K562 (cell line): ENCODE data around the gene PCNX4. TPM values are rescaled to one million over a fixed set of nuclear protein-coding genes. Genes with fewer than 3 reads are reported as not detected.

Experiments
- CREBBP ChIP-seq: IDR thresholded peaks from one replicate; pipeline ENCODE4 v1.6.1; 2012; ENCODE audit warnings: low read depth, mild to moderate bottlenecking, control low read depth, inconsistent platforms, low read length
- E2F1 ChIP-seq: sonication (generic); formaldehyde crosslinking; IDR thresholded peaks from 2 replicates; pipeline ENCODE4 v1.8.1; 2023; ENCODE audit warnings: mild to moderate bottlenecking, missing genetic modification reagents, moderate library complexity
- E2F8 ChIP-seq: fragments of 450-650 bp; IDR thresholded peaks from 2 replicates; pipeline ENCODE4 v1.7.1; 2018; ENCODE audit warnings: mild to moderate bottlenecking, low read depth; ENCODE audit not compliant: partially characterized antibody
- FIP1L1 ChIP-seq: fragments of 200-400 bp; formaldehyde crosslinking; IDR thresholded peaks from 2 replicates; pipeline ENCODE4 v1.6.1; 2018; ENCODE audit warnings: mild to moderate bottlenecking, low read depth, low read length; ENCODE audit not compliant: poor library complexity, severe bottlenecking
- GMEB1 ChIP-seq: fragments of 250-450 bp; sonication (Bioruptor Pico); IDR thresholded peaks from 2 replicates; pipeline ENCODE4 v1.4.0; 2020; ENCODE audit warnings: mild to moderate bottlenecking
- HMG20B ChIP-seq: fragments of 250-450 bp; sonication (Bioruptor Pico); IDR thresholded peaks from 2 replicates; pipeline ENCODE4 v1.5.0; 2021; ENCODE audit warnings: mild to moderate bottlenecking
- LEF1 ChIP-seq: fragments of 450-650 bp; IDR thresholded peaks from 2 replicates; pipeline ENCODE4 v1.6.1; 2016; ENCODE audit warnings: mild to moderate bottlenecking
- MAFF ChIP-seq: IDR thresholded peaks from 2 replicates; pipeline ENCODE4 v1.6.1; 2012; ENCODE audit warnings: low read length, improper control_type of control experiment
- MAFG ChIP-seq: fragments of 450-650 bp; conservative IDR thresholded peaks from 2 replicates; pipeline ENCODE4 v1.6.1; 2016; ENCODE audit warnings: missing genetic modification characterization, missing compliant biosample characterization
- NR2C1 ChIP-seq, 2 experiments: fragments of 450-650 bp; IDR thresholded peaks; 2 replicates each; pipeline ENCODE4 v1.6.1; 2017; ENCODE audit warnings: mild to moderate bottlenecking in 2 of 2, antibody characterized with exemption in 1 of 2, inconsistent platforms in 1 of 2, missing compliant biosample characterization in 1 of 2, missing genetic modification characterization in 1 of 2
- PRPF4 ChIP-seq: fragments of 200-400 bp; formaldehyde crosslinking; IDR thresholded peaks from one replicate; pipeline ENCODE4 v1.6.1; 2017; ENCODE audit warnings: low read length, low read depth, mild to moderate bottlenecking; ENCODE audit not compliant: insufficient read depth, poor library complexity, severe bottlenecking
- SP1 ChIP-seq: sonication (generic); formaldehyde crosslinking; IDR thresholded peaks from 2 replicates; pipeline ENCODE4 v1.8.1; 2022; ENCODE audit warnings: mild to moderate bottlenecking, missing genetic modification reagents
- ZBTB34 ChIP-seq: fragments of 250-450 bp; sonication (Bioruptor Pico); IDR thresholded peaks from 2 replicates; pipeline ENCODE4 v1.8.0; 2021; ENCODE audit warnings: mild to moderate bottlenecking, moderate library complexity
- ZBTB8A ChIP-seq: fragments of 450-650 bp; IDR thresholded peaks from 2 replicates; pipeline ENCODE4 v1.6.1; 2018; ENCODE audit warnings: mild to moderate bottlenecking, moderate library complexity; ENCODE audit not compliant: partially characterized antibody
- ZFP30 ChIP-seq: fragments of 250-450 bp; sonication (Bioruptor Pico); IDR thresholded peaks from 2 replicates; pipeline ENCODE4 v1.8.0; 2022; ENCODE audit warnings: moderate library complexity, mild to moderate bottlenecking, inconsistent platforms, borderline replicate concordance
- ZNF174 ChIP-seq: fragments of 250-450 bp; sonication (Bioruptor Pico); IDR thresholded peaks from 2 replicates; pipeline ENCODE4 v1.4.0; 2020; ENCODE audit warnings: mild to moderate bottlenecking
- ZNF316 ChIP-seq: fragments of 450-650 bp; IDR thresholded peaks from 2 replicates; pipeline ENCODE4 v1.6.1; 2016
- ZNF584 ChIP-seq: fragments of 200-800 bp; sonication (Bioruptor generic); IDR thresholded peaks from 2 replicates; pipeline ENCODE4 v1.6.1; 2016; ENCODE audit warnings: low read depth, mild to moderate bottlenecking, missing genetic modification characterization, missing compliant biosample characterization
- ZNF764 ChIP-seq: fragments of 250-450 bp; sonication (Bioruptor Pico); IDR thresholded peaks from 2 replicates; pipeline ENCODE4 v1.4.0; 2020; ENCODE audit warnings: low read depth, mild to moderate bottlenecking, moderate library complexity
- polyA plus RNA-seq, 8 experiments: library from polyadenylated mRNA; depleted of rRNA in 4 of 8; stranded (reverse) in 5 of 8; unstranded in 3 of 8; fragments of >200 nt; fragmentation: Nextera tagmentation in 2 of 8; fragmentation: Illumina TruSeq in 1 of 8; extraction: Ambion mirVana in 2 of 8; extraction: Trizol in 1 of 8; gene quantifications; 2 replicates each; pipeline versions ENCODE4 v1.2.1 to v1.2.3, GENCODE V29; 2011 to 2014; ENCODE audit warnings: inconsistent platforms in 1 of 8, missing spikeins in 1 of 8
- total RNA-seq, 7 experiments: library from RNA; depleted of rRNA in 6 of 7; stranded (reverse); fragments of >200 nt in 6 of 7; fragmentation: Illumina TruSeq in 2 of 7; extraction: Trizol in 2 of 7; gene quantifications; 2 replicates each; pipeline versions ENCODE4 v1.2.1 to v1.2.3, GENCODE V29; 2011 to 2021; ENCODE audit warnings: low replicate concordance in 1 of 7

The PCNX4 gene
- total and polyA plus RNA-seq, 9 of the 15 experiments (the other 6 are each of a cell fraction or from before 2014, with no cell fraction given): 10.0 to 41.2 (median 22.4) TPM

- TF ChIP-seq E2F8 (no peak), ZNF316 (peak; percentile 93), CREBBP (no peak), NR2C1 (IDR thresholded peaks at IDR 0.05) (no peak), NR2C1 (tag; IDR thresholded peaks at IDR 0.05) (no peak), ZNF174 (CRISPR knock-in tag) (no peak), FIP1L1 (no peak), MAFG (tag) (peak; percentile 65), PRPF4 (no peak), MAFF (peak; percentile 34; the same call in 1 of the 2 replicates), E2F1 (CRISPR knock-in tag) (no peak), ZNF584 (CRISPR knock-in tag) (no peak), HMG20B (CRISPR knock-in tag) (no peak), LEF1 (no peak), ZBTB34 (no peak), GMEB1 (CRISPR knock-in tag) (no peak), ZBTB8A (no peak), ZFP30 (CRISPR knock-in tag) (no peak), ZNF764 (CRISPR knock-in tag) (no peak), SP1 (no peak)
Observed at GRCh38 chr14:60090864-60091519, 731 bp upstream of the PCNX4 start (continued).
